GM04504 (cell line): ENCODE data around the gene FREM1.

ENCODE experiments used
- DNase-seq: peaks from one replicate; pipeline ENCODE4 v3.0.0-alpha.2; 2012; ENCODE audit warnings: low read depth

The FREM1 gene

GRCh38 chr9:14909181-14909580, 1.0 kb downstream of the FREM1 start:
- no peak for DNase-seq

GRCh38 chr9:14908295-14909180, 1.7 kb downstream of the FREM1 start:
- DNase-seq = no peak

GRCh38 chr9:14907696-14908095, 2.5 kb downstream of the FREM1 start:
- no peak for DNase-seq

GRCh38 chr9:14907360-14907685, 2.9 kb downstream of the FREM1 start:
- DNase-seq = no peak

- no peak for DNase-seq
Measured at GRCh38 chr9:14906644-14907359, 3.4 kb downstream of the FREM1 start.

GRCh38 chr9:14906000-14906399, 4.2 kb downstream of the FREM1 start:
- DNase-seq = no peak

- DNase-seq = no peak
Measured at GRCh38 chr9:14903040-14903439, 7.2 kb downstream of the FREM1 start.

- no peak for DNase-seq
Measured at GRCh38 chr9:14902561-14902960, 7.7 kb downstream of the FREM1 start.

- DNase-seq = no peak
Measured at GRCh38 chr9:14899815-14900193, 10.4 kb downstream of the FREM1 start.

GRCh38 chr9:14899042-14899814, 11.0 kb downstream of the FREM1 start:
- DNase-seq = no peak

- no peak for DNase-seq
Measured at GRCh38 chr9:14895806-14896205, 14.4 kb downstream of the FREM1 start.

GRCh38 chr9:14893280-14893679, 16.9 kb downstream of the FREM1 start:
- DNase-seq = no peak

- DNase-seq = no peak
Measured at GRCh38 chr9:14891332-14891731, 18.9 kb downstream of the FREM1 start.

GRCh38 chr9:14889451-14889850, 20.8 kb downstream of the FREM1 start:
- DNase-seq = no peak

GRCh38 chr9:14888875-14889274, 21.4 kb downstream of the FREM1 start:
- no peak for DNase-seq

- no peak for DNase-seq
Measured at GRCh38 chr9:14888272-14888671, 22.0 kb downstream of the FREM1 start.

- no peak for DNase-seq
Measured at GRCh38 chr9:14887149-14887548, 23.1 kb downstream of the FREM1 start.

GRCh38 chr9:14883310-14883944, 26.8 kb downstream of the FREM1 start:
- no peak for DNase-seq

- DNase-seq = no peak
Measured at GRCh38 chr9:14882090-14882489, 28.1 kb downstream of the FREM1 start.

- DNase-seq = no peak
Measured at GRCh38 chr9:14881006-14881405, 29.2 kb downstream of the FREM1 start.

- no peak for DNase-seq
Measured at GRCh38 chr9:14870090-14870489, 40.1 kb downstream of the FREM1 start.

- no peak for DNase-seq
Measured at GRCh38 chr9:14869671-14870070, 40.6 kb downstream of the FREM1 start.
